Measurements from ENCODE around the gene TLCD3B. TPM values are rescaled to one million over a fixed set of nuclear protein-coding genes. Genes with fewer than 3 reads are reported as not detected.

TLCD3B gene
- total and polyA plus RNA-seq, 9 of the 15 experiments (the other 6 are each of a cell fraction or from before 2014, with no cell fraction given), result 0.10 to 0.52 (median 0.23) TPM; not detected in 4

GRCh38 chr16:30052671-30053372, 21.8 kb upstream of the TLCD3B start (continued):
- TF ChIP-seq ETS2 (tag; IDR thresholded peaks at IDR 0.05; ENCODE audit: borderline replicate concordance, poor library complexity, severe bottlenecking) (no peak), ZNF12 (CRISPR knock-in tag; IDR thresholded peaks at IDR 0.05) (0 out of 2 replicates have a peak, but pooled peaks have one; percentile 43), MAFK (IDR thresholded peaks at IDR 0.05; ENCODE audit: low read length) (no peak), E2F5 (CRISPR knock-in tag; IDR thresholded peaks at IDR 0.05) (peak; percentile 97), TCF7 (IDR thresholded peaks at IDR 0.05; ENCODE audit: borderline replicate concordance) (peak; percentile 58; the same call in 1 of the 2 replicates), GTF2E2 (tag; IDR thresholded peaks at IDR 0.05) (peak; percentile 49; the same call in 1 of the 2 replicates), ELF1 (tag; IDR thresholded peaks at IDR 0.05) (peak; percentile 24; the same call in 1 of the 2 replicates), SRSF3 (IDR thresholded peaks at IDR 0.05; ENCODE audit: insufficient read depth, low read length) (no peak), RBM22 (IDR thresholded peaks at IDR 0.05; ENCODE audit: low read depth, low read length, poor library complexity, severe bottlenecking) (peak; percentile 94), ZKSCAN1 (IDR thresholded peaks at IDR 0.05; ENCODE audit: low read depth, low read length) (peak; percentile 54; the same call in 1 of the 2 replicates), MYC (IDR thresholded peaks at IDR 0.05; ENCODE audit: low read depth, low read length) (peak; percentile 61; the same call in 1 of the 2 replicates), MYC (CRISPR knock-in tag; IDR thresholded peaks at IDR 0.05; ENCODE audit: borderline replicate concordance, low read depth) (peak; percentile 49; the same call in 1 of the 2 replicates), CBX5 (IDR thresholded peaks at IDR 0.05; ENCODE audit: borderline replicate concordance, low read depth) (no peak), ZNF75A (CRISPR knock-in tag; IDR thresholded peaks at IDR 0.05) (no peak), CHCHD3 (CRISPR knock-in tag; IDR thresholded peaks at IDR 0.05) (no peak), ZKSCAN3 (CRISPR knock-in tag; IDR thresholded peaks at IDR 0.05) (no peak), ARID4B (CRISPR knock-in tag; IDR thresholded peaks at IDR 0.05) (peak; percentile 97), HCFC1 (IDR thresholded peaks at IDR 0.05; ENCODE audit: low read depth, low read length) (peak; percentile 71), RAD21 (CRISPR knock-in tag; conservative IDR thresholded peaks at IDR 0.05 in 1 of 2, IDR thresholded peaks at IDR 0.05 in 1 of 2) (no peak), ZNF79 (CRISPR knock-in tag; IDR thresholded peaks at IDR 0.05; ENCODE audit: low read depth) (no peak), CHD4 (IDR thresholded peaks at IDR 0.05; ENCODE audit: insufficient read depth, insufficient replicate concordance, low read depth, low read length, poor library complexity, severe bottlenecking) (no peak), ZNF311 (CRISPR knock-in tag; IDR thresholded peaks at IDR 0.05) (no peak), ZNF134 (CRISPR knock-in tag; conservative IDR thresholded peaks at IDR 0.05) (peak; percentile 99), PHF20 (IDR thresholded peaks at IDR 0.05; ENCODE audit: partially characterized antibody) (peak; percentile 59), ZNF274 (IDR thresholded peaks at IDR 0.05; ENCODE audit: borderline replicate concordance, low read depth, low read length) (no peak)

Measured in K562 (cell line).